Gastroesophageal sphincter (tissue), 3 donors: Measurements from ENCODE around the gene WBP2.

Experiments used
- CTCF ChIP-seq, 4 experiments: fragments of 200-600 bp in 2 of 4; fragments of 450-650 bp in 2 of 4; sonication (generic) in 1 of 4; IDR thresholded peaks; one replicate each; pipeline ENCODE4 v1.5.1; 2017 to 2019; ENCODE audit warnings: antibody characterized with exemption in 4 of 4, mild to moderate bottlenecking in 2 of 4, moderate library complexity in 2 of 4
- EP300 ChIP-seq: sonication (generic); formaldehyde crosslinking; IDR thresholded peaks from one replicate; pipeline ENCODE4 v1.6.1; 2017; ENCODE audit warnings: antibody characterized with exemption, mild to moderate bottlenecking

GRCh38 chr17:75813081-75814020 is 41.8 kb downstream of the WBP2 start:
- no peak for TF ChIP-seq CTCF (IDR thresholded peaks at IDR 0.05)
- TF ChIP-seq EP300, result no peak
